H1 (cell line): Measurements from ENCODE around the gene ALG9. TPM values are rescaled to one million over a fixed set of nuclear protein-coding genes. Genes with fewer than 3 reads are reported as not detected.

ENCODE experiments used
- CTCF ChIA-PET: fragments of 300-600 bp; sonication (Branson Sonifier 250); formaldehyde crosslinking; loops from one replicate; lab custom pipeline; 2021; ENCODE audit not compliant: partially characterized antibody; lab: Charles Lee
- POLR2A ChIA-PET: fragments of 300-600 bp; sonication (Branson Sonifier 250); formaldehyde crosslinking; loops from one replicate; lab custom pipeline; 2021; ENCODE audit warnings: inconsistent platforms; ENCODE audit not compliant: partially characterized antibody; lab: Charles Lee
- DNase-seq, 2 experiments: peaks; one replicate each; pipeline versions ENCODE4 v3.0.0 to v3.0.0-alpha.2; 2010 to 2022; ENCODE audit warnings: low spot score in 2 of 2, low read depth in 1 of 2, mixed read lengths in 1 of 2
- FAIRE-seq: peaks from 2 replicates; lab custom pipeline; 2011; peaks lifted over from hg19 to GRCh38; lab: Jason Lieb, UNC
- H2AFZ ChIP-seq: 2 replicates; pipeline ENCODE4 v1.8.1; 2012; ENCODE audit warnings: low read length, inconsistent platforms
- H2AK5ac ChIP-seq: 2 replicates; pipeline ENCODE4 v1.6.1; 2013; ENCODE audit warnings: low read depth, low read length
- H2BK120ac ChIP-seq: replicated peaks from 2 replicates; pipeline ENCODE3; 2013; ENCODE audit warnings: low read depth, low read length, inconsistent platforms
- H2BK12ac ChIP-seq: 2 replicates; pipeline ENCODE4 v1.6.1; 2013; ENCODE audit warnings: low read depth, low read length
- H2BK15ac ChIP-seq: 2 replicates; pipeline ENCODE4 v1.6.1; 2013; ENCODE audit warnings: low read length
- H2BK20ac ChIP-seq: 2 replicates; pipeline ENCODE4 v1.6.1; 2013; ENCODE audit warnings: low read length
- H2BK5ac ChIP-seq: 2 replicates; pipeline ENCODE4 v1.6.1; 2013; ENCODE audit warnings: low read depth, low read length
- H3K14ac ChIP-seq: 2 replicates; pipeline ENCODE4 v1.6.1; 2013; ENCODE audit warnings: inconsistent platforms; ENCODE audit not compliant: insufficient read length
- H3K18ac ChIP-seq: 2 replicates; pipeline ENCODE4 v1.6.1; 2013; ENCODE audit warnings: low read length; ENCODE audit errors: extremely low read depth
- H3K23ac ChIP-seq: 2 replicates; pipeline ENCODE4 v1.6.1; 2013; ENCODE audit warnings: inconsistent platforms; ENCODE audit not compliant: insufficient read length
- H3K23me2 ChIP-seq: 2 replicates; pipeline ENCODE4 v1.6.1; 2013; ENCODE audit warnings: low read depth, low read length
- H3K27ac ChIP-seq: 2 replicates; pipeline ENCODE4 v1.6.1; 2011; ENCODE audit warnings: low read depth, low read length, inconsistent platforms
- H3K27me3 ChIP-seq, 4 experiments: replicated peaks in 1 of 4; 1 replicate in 1 of 4; 2 replicates in 3 of 4; pipeline versions ENCODE4 v1.6.1 to v1.8.1; 2011 to 2013; ENCODE audit warnings: low read length in 3 of 4, mild to moderate bottlenecking in 3 of 4, inconsistent platforms in 2 of 4, mixed read lengths in 2 of 4, moderate library complexity in 1 of 4; ENCODE audit not compliant: control insufficient read depth in 3 of 4, insufficient read depth in 3 of 4; ENCODE audit errors: extremely low read depth in 1 of 4
- H3K36me3 ChIP-seq, 4 experiments: 2 replicates each; pipeline versions ENCODE4 v1.6.1 to v1.8.1; 2011 to 2013; ENCODE audit warnings: mild to moderate bottlenecking in 4 of 4, low read length in 3 of 4, moderate library complexity in 2 of 4, control low read depth in 1 of 4, inconsistent platforms in 1 of 4; ENCODE audit not compliant: insufficient read depth in 4 of 4, control insufficient read depth in 2 of 4
- H3K4ac ChIP-seq: replicated peaks from 2 replicates; pipeline ENCODE3; 2013; ENCODE audit warnings: low read length, low read depth, mixed read lengths, inconsistent platforms; ENCODE audit not compliant: insufficient read length
- H3K4me1 ChIP-seq, 4 experiments: replicated peaks in 1 of 4; 1 replicate in 1 of 4; 2 replicates in 3 of 4; pipeline versions ENCODE4 v1.6.1 to v1.8.1; 2011 to 2013; ENCODE audit warnings: low read length in 3 of 4, inconsistent platforms in 2 of 4, mixed read lengths in 1 of 4; ENCODE audit not compliant: insufficient read depth in 4 of 4, control insufficient read depth in 3 of 4
- H3K4me2 ChIP-seq, 2 experiments: 2 replicates each; pipeline versions ENCODE4 v1.6.1 to v1.8.1; 2011 to 2013; ENCODE audit warnings: low read depth in 2 of 2, low read length in 2 of 2, control low read depth in 1 of 2, inconsistent platforms in 1 of 2, mild to moderate bottlenecking in 1 of 2; ENCODE audit not compliant: insufficient read depth in 1 of 2
- H3K4me3 ChIP-seq, 4 experiments: fragments of 200-600, 300-600 bp in 1 of 4; sonication (generic), shearing (Covaris generic), sonication (Bioruptor Twin) in 1 of 4; 2 replicates each; pipeline versions ENCODE4 v1.5.1 to v1.8.1; 2011 to 2016; ENCODE audit warnings: low read length in 4 of 4, low read depth in 3 of 4, control low read depth in 2 of 4, inconsistent platforms in 2 of 4, mild to moderate bottlenecking in 2 of 4, mixed read lengths in 1 of 4, moderate library complexity in 1 of 4; ENCODE audit not compliant: insufficient read depth in 2 of 4; ENCODE audit errors: extremely low read depth in 1 of 4
- H3K56ac ChIP-seq: replicated peaks from 2 replicates; pipeline ENCODE3; 2013; ENCODE audit warnings: low read depth, mild to moderate bottlenecking, mixed read lengths, low read length, inconsistent platforms; ENCODE audit not compliant: insufficient read length
- H3K79me1 ChIP-seq: 2 replicates; pipeline ENCODE4 v1.6.1; 2013; ENCODE audit warnings: low read depth, low read length, control low read depth
- H3K79me2 ChIP-seq, 2 experiments: 2 replicates each; pipeline versions ENCODE4 v1.6.1 to v1.8.1; 2012 to 2013; ENCODE audit warnings: low read length in 2 of 2, mild to moderate bottlenecking in 2 of 2, inconsistent platforms in 1 of 2; ENCODE audit not compliant: insufficient read depth in 2 of 2, control insufficient read depth in 1 of 2
- H3K9ac ChIP-seq, 4 experiments: replicated peaks in 1 of 4; 1 replicate in 1 of 4; 2 replicates in 3 of 4; pipeline versions ENCODE4 v1.6.1 to v1.8.1; 2011 to 2013; ENCODE audit warnings: low read depth in 3 of 4, low read length in 3 of 4, control low read depth in 2 of 4, mild to moderate bottlenecking in 2 of 4, moderate library complexity in 2 of 4, inconsistent platforms in 1 of 4; ENCODE audit errors: extremely low read depth in 1 of 4
- H3K9me3 ChIP-seq, 2 experiments: 2 replicates each; pipeline versions ENCODE4 v1.6.1 to v1.8.1; 2012 to 2013; ENCODE audit warnings: mild to moderate bottlenecking in 2 of 2, moderate library complexity in 2 of 2, control low read depth in 1 of 2, inconsistent platforms in 1 of 2, low read depth in 1 of 2, low read length in 1 of 2, mixed read lengths in 1 of 2; ENCODE audit not compliant: insufficient read depth in 2 of 2
- H4K20me1 ChIP-seq, 2 experiments: replicated peaks in 1 of 2; 2 replicates each; pipeline versions ENCODE3 to v1.8.1; 2011 to 2013; ENCODE audit warnings: inconsistent platforms in 2 of 2, low read length in 2 of 2, mild to moderate bottlenecking in 1 of 2; ENCODE audit not compliant: insufficient read depth in 2 of 2, control insufficient read depth in 1 of 2
- H4K5ac ChIP-seq: 2 replicates; pipeline ENCODE4 v1.6.1; 2013; ENCODE audit warnings: low read length, low read depth, mixed read lengths, inconsistent platforms; ENCODE audit not compliant: insufficient read length
- H4K8ac ChIP-seq: 2 replicates; pipeline ENCODE4 v1.8.0; 2013; ENCODE audit warnings: mild to moderate bottlenecking, moderate library complexity, low read length, inconsistent platforms; ENCODE audit not compliant: insufficient read depth; ENCODE audit errors: extremely low read depth
- H4K91ac ChIP-seq: replicated peaks from 2 replicates; pipeline ENCODE3; 2013; ENCODE audit warnings: low read length, mixed read lengths, inconsistent platforms; ENCODE audit not compliant: insufficient read length
- CHD1 ChIP-seq: IDR thresholded peaks from 2 replicates; pipeline ENCODE4 v1.6.1; 2012; ENCODE audit warnings: low read depth, low read length, improper control_type of control experiment
- CTBP2 ChIP-seq: IDR thresholded peaks from 2 replicates; pipeline ENCODE4 v1.7.0; 2011; ENCODE audit warnings: borderline replicate concordance, mild to moderate bottlenecking, moderate library complexity, mixed read lengths, low read length; ENCODE audit not compliant: insufficient read depth, insufficient read length
- GTF2F1 ChIP-seq: IDR thresholded peaks from 2 replicates; pipeline ENCODE4 v1.6.1; 2012; ENCODE audit warnings: low read depth, low read length, improper control_type of control experiment, borderline replicate concordance
- JUN ChIP-seq: IDR thresholded peaks from 2 replicates; pipeline ENCODE4 v1.6.1; 2011; ENCODE audit warnings: low read depth, mild to moderate bottlenecking, improper control_type of control experiment, low read length
- NANOG ChIP-seq: IDR thresholded peaks from 2 replicates; pipeline ENCODE4 v1.6.1; 2011; ENCODE audit warnings: low read length, low read depth, mild to moderate bottlenecking, inconsistent platforms; ENCODE audit not compliant: insufficient read depth, poor library complexity, severe bottlenecking
- SP1 ChIP-seq: IDR thresholded peaks from 2 replicates; pipeline ENCODE4 v1.6.1; 2011; ENCODE audit warnings: low read depth, low read length
- WGBS, 2 experiments: shearing (Covaris generic) in 1 of 2; methylation state at CpG; one replicate each; pipeline versions ENCODE4 v1.1.6 to v1.1.7; 2013 to 2015; ENCODE audit warnings: low lambda C conversion rate in 2 of 2, mixed read lengths in 2 of 2, inconsistent platforms in 1 of 2, low coverage in 1 of 2, missing lambda C conversion rate in 1 of 2; ENCODE audit not compliant: insufficient replicate concordance in 2 of 2, insufficient coverage in 1 of 2, insufficient read length in 1 of 2; ENCODE audit errors: extremely low coverage in 1 of 2, missing lambda C conversion rate in 1 of 2; 5-methylcytosine and 5-hydroxymethylcytosine counted together
- polyA plus RNA-seq, 7 experiments: library from polyadenylated mRNA; depleted of rRNA in 3 of 7; stranded (reverse) in 5 of 7; unstranded in 2 of 7; fragments of >200 nt in 5 of 7; fragments of 200-250 nt in 2 of 7; gene quantifications; 1 replicate in 5 of 7; 2 replicates in 1 of 7; 4 replicates in 1 of 7; pipeline versions ENCODE4 v1.2.1 to v1.2.3, GENCODE V29; 2011 to 2013; ENCODE audit warnings: missing spikeins in 2 of 7, mixed read lengths in 2 of 7
- total RNA-seq: library from RNA; stranded (reverse); fragmentation: NEBNext Ultra II Directional; extraction: Animal tissue kit (Norgen Biotek cat#: 25700); gene quantifications from 2 replicates; pipeline ENCODE4 v1.2.1, GENCODE V29; 2021
- TF ChIP-seq, protein P1 (sequence below): IDR thresholded peaks from 2 replicates; pipeline ENCODE4 v1.6.1; 2011; ENCODE audit warnings: low read length, improper control_type of control experiment

The ALG9 gene
- total and polyA plus RNA-seq, 2 of the 8 experiments (the other 6 are each of a cell fraction or from before 2014, with no cell fraction given): 23.5 to 24.5 TPM

- FAIRE-seq: no peak
- POLR2A ChIA-PET: no interaction called here
- no peak for TF ChIP-seq JUN
- TF ChIP-seq, protein P1, sequence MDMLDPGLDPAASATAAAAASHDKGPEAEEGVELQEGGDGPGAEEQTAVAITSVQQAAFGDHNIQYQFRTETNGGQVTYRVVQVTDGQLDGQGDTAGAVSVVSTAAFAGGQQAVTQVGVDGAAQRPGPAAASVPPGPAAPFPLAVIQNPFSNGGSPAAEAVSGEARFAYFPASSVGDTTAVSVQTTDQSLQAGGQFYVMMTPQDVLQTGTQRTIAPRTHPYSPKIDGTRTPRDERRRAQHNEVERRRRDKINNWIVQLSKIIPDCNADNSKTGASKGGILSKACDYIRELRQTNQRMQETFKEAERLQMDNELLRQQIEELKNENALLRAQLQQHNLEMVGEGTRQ: no peak
- no peak for TF ChIP-seq CTBP2
- TF ChIP-seq CHD1: no peak
- no peak for TF ChIP-seq GTF2F1
- TF ChIP-seq SP1: no peak
- TF ChIP-seq NANOG: no peak
These were observed 34.0 kb downstream of the ALG9 start for GRCh38 chr11:111837366-111837891.

More at GRCh38 chr11:111837366-111837891, 34.0 kb downstream of the ALG9 start:
- Histone ChIP-seq H3K79me1 (no peaks in the 10 kb centered on the region), H3K9ac (no peak overlapping the region), H4K5ac (no peak overlapping the region), H3K9me3 (no peaks in the 10 kb centered on the region), H2BK5ac (no peak overlapping the region), H3K14ac (no peak overlapping the region), H3K4me3 (no peak overlapping the region), H3K4ac (no peak overlapping the region), H2BK15ac (no peak overlapping the region), H3K27me3 (no peaks in the 10 kb centered on the region), H2AK5ac (no peak overlapping the region), H3K4me2 (no peak overlapping the region), H2BK120ac (no peak overlapping the region), H4K8ac (no peak overlapping the region), H3K36me3 (no peaks in the 10 kb centered on the region; a peak in 2 of 8 replicates), H3K23ac (no peak overlapping the region), H3K56ac (no peak overlapping the region), H2BK20ac (no peak overlapping the region), H2AFZ (no peak overlapping the region), H4K91ac (no peak overlapping the region), H3K18ac (no peak overlapping the region), H2BK12ac (no peak overlapping the region), H4K20me1 (no peaks in the 10 kb centered on the region), H3K27ac (no peak overlapping the region), H3K23me2 (no peaks in the 10 kb centered on the region), H3K4me1 (peaks cover 0 to 7% (median 3%) of the 10 kb centered on the region in 4 experiments; a peak in 2 of 7 replicates), H3K79me2 (no peaks in the 10 kb centered on the region)
- 88% methylated on average over 5 of the region's 5 CpGs; no CpG with 5 or more reads in 1 of the 2 experiments for WGBS, 2 experiments
- CTCF ChIA-PET: interaction anchor here (0.6 to 1.3 kb wide), 2 partner anchors 61 to 1037 kb away, joined by 3 to 6 read pairs; no protein-coding TSS in a partner anchor
- no peak for DNase-seq
